ENCODE data around the gene BUD31.

Gene BUD31

DNA sequence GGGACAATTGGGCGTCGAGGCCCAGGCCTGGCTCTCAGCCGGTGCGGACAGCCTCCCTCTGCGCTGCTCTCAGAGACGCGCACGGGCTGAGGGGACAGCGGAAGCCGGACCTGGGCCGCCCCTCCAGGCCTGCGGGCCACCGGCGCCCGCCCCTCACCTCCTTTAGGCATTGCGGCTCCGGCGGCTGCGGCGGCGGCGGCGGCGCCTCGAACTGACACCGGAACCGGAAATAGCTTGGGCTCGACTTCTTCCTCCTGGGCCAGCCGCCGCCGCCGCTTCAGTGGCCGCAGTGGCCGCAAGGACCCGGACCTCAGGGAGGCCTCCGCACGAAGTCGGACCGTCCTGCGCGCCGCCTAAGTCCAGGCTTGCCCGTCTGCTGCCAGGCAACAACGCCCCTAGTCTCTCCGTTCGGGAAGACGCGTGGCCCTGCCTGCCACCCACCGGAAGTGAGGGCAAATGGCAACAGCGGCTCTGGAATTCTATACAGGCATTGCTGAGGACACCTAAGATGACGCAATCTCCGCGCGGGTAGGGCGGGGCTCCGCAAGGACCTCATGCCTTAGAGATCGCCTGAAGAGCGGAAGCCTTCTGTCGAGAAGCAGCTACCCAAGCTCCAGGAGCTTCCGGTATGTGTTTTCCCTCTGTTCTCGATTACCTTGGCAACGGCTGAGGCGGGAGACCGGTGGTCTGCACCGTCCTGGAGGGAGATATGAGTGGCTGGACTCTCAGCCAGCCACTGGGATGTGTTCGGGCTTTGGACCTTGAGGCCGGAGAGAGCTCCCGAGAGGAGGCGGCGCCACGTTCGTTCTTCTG lies at the start of gene BUD31, which contains the start of gene PDAP1:
TSS of gene BUD31 (plus strand) at position 591 of the 813 bp plus-strand sequence. CDS start 2,124 bp downstream, outside the sequence.
TSS of gene PDAP1 (minus strand) at position 219 of the 813 bp plus-strand sequence. CDS start at position 170, 49 bp downstream.
- H3K27ac ChIP-seq = peak within 1 kb of the TSS; percentile 96
- TF ChIP-seq, protein P1, sequence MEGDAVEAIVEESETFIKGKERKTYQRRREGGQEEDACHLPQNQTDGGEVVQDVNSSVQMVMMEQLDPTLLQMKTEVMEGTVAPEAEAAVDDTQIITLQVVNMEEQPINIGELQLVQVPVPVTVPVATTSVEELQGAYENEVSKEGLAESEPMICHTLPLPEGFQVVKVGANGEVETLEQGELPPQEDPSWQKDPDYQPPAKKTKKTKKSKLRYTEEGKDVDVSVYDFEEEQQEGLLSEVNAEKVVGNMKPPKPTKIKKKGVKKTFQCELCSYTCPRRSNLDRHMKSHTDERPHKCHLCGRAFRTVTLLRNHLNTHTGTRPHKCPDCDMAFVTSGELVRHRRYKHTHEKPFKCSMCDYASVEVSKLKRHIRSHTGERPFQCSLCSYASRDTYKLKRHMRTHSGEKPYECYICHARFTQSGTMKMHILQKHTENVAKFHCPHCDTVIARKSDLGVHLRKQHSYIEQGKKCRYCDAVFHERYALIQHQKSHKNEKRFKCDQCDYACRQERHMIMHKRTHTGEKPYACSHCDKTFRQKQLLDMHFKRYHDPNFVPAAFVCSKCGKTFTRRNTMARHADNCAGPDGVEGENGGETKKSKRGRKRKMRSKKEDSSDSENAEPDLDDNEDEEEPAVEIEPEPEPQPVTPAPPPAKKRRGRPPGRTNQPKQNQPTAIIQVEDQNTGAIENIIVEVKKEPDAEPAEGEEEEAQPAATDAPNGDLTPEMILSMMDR (IDR thresholded peaks at IDR 0.05) = no peak
- no peak for TF ChIP-seq ZFX (IDR thresholded peaks at IDR 0.05; ENCODE audit: borderline replicate concordance)

DNA sequence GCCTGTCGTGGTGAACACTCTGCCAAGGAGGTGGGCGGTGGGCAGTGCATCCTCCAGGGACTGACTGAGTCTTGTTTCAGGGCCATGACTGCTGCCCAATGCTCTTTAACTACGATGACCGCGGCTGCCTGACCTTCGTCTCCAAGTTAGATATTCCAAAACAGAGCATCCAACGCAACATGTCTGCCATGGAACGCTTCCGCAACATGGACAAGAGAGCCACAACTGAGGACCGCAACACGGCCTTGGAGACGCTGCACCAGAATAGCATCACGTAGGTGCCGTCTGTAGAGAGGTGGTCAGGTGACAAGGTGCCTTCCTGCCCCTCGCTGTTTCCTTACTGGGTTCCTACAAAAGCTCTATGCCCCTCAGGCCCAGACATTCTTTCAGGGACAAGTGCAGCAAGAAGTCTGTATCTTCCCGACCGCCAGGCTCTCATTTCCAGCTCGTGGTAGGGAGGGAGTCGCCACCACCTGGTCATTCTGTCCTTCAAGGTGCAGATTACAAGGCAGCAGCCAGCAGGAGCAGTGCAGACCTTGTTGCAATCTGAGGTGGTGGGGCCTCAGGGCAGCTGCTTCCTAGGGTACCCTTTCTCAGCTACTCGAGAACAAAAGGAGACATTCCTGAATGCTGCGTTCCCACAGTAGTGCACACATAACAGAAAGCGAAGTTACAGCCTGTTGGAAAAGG lies 49.2 kb upstream of the BUD31 start:
- TF ChIP-seq ZFX (IDR thresholded peaks at IDR 0.05; ENCODE audit: borderline replicate concordance) = no peak
- TF ChIP-seq, protein P1 (IDR thresholded peaks at IDR 0.05) = no peak

DNA sequence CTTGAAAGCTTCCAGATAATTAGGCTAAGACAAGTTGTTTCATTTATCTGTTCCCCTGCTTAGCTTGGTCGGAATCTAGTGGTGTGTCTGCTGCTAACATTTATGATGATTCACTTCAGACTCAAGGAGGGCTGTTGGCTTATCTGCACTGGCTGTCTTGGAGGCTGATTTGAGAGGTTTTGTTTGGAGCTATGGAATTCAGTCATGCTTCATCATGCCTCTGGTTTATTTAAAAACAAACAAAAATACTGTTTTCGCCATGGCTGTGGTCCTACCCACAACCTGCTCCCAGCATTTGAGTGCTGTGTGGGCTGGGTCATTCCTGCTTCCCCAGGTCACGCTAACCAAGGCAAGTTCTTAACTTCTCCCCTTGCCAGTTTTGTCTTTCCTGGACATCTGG lies 46.0 kb upstream of the BUD31 start:
- H3K27ac ChIP-seq = no peak overlapping the region

More for the DNA sequence above, 49.2 kb upstream of the BUD31 start:
- no peak overlapping the region; the same call in 1 of the 2 replicates for H3K27ac ChIP-seq

DNA sequence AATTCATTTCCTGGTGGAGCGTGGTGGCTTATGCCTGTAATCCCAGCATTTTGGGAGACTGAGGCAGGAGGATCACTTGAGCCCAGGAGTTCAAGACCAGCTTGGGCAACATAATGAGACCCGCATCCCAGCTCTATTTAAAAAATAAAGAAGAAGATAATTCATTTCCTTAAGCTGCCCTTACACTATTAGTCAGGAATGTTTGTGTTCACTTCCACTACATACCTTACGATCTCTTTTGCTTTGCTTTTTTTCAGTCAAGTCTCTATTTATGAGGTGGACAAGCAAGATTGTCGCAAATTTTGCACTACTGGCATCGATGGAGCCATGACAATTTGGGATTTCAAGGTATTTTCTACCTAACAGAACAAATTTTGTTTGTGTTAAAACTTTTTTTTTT lies 45.5 kb upstream of the BUD31 start:
- TF ChIP-seq, protein P1 (IDR thresholded peaks at IDR 0.05) = no peak
- no peak for TF ChIP-seq ZFX (IDR thresholded peaks at IDR 0.05; ENCODE audit: borderline replicate concordance)
- H3K27ac ChIP-seq = no peak overlapping the region

More for the DNA sequence above, 46.0 kb upstream of the BUD31 start:
- TF ChIP-seq, protein P1 (IDR thresholded peaks at IDR 0.05) = no peak
- TF ChIP-seq ZFX (IDR thresholded peaks at IDR 0.05; ENCODE audit: borderline replicate concordance) = no peak

DNA sequence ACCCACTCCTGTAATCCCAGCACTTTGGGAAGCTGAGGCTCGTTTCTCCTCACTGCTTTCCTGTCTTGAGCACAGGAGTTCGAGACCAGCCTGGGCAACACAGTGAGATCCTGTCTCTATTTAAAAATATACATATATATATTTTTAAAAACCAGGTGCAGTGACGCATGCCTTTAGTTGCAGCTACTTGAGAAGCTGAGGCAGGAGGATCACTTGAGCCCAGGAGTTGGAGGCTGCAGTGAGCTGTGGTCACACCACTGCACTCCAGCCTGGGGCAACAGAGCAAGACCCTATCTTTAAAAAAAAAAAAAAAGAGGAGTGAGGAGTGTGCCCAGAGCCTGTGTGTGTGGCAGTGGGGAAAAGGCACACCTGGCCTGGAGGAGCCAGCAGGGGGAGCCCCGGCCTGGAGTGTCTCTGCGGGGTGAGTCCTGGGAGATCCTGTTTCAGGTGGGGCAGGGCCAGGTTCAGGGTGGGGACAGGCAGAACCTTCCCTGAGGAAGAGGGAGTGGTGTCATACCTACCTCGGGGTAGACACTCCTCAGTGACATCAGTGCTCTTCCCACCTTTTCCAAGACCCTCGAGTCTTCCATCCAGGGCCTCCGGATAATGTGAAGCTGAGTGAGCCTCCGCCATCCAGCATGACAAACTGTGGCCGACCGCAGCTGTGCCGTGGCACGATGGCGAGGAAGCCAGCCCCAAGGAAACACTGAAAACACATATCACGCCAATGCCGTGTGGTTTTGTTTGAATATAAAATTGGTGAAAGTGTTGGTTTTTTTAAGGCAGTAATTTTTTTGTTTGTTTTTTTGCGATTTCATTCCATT lies 43.2 kb upstream of the BUD31 start:
- TF ChIP-seq, protein P1 (IDR thresholded peaks at IDR 0.05) = peak; percentile 89
- no peak for TF ChIP-seq ZFX (IDR thresholded peaks at IDR 0.05; ENCODE audit: borderline replicate concordance)
- no peak overlapping the region for H3K27ac ChIP-seq

DNA sequence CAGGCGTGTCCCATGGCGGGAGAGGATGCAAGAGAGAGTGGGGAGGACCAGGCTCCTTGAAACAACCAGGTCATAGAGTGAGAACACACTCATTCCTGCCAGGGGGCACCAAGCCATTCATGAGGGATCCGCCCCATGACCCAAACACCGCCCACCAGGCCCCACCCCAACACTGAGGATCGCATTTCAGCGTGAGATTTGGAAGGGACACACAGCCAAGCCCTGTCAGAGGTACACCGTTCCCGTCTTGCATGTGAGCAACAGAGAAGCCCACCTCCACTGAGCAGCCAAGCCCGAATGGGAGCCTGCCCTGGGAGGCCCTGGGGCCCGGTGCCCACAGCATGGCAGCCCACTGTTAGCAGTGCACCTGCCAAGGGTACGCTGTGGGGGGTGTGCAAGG lies 42.1 kb upstream of the BUD31 start:
- TF ChIP-seq, protein P1 (IDR thresholded peaks at IDR 0.05) = no peak
- TF ChIP-seq ZFX (IDR thresholded peaks at IDR 0.05; ENCODE audit: borderline replicate concordance) = no peak
- H3K27ac ChIP-seq = no peak overlapping the region
